Stimulated activated CD8-positive, alpha-beta memory T cell treated with anti-CD3 and anti-CD28 coated beads, Interleukin-4, amount 100 ng/mL, for 1 hour (primary cell): ENCODE results near the gene NR3C1.

Source experiments
- DNase-seq, 2 donors: peaks; one replicate each; pipeline ENCODE4 v3.0.0-alpha.2; 2020; ENCODE audit warnings: low read depth in 2 of 2, low spot score in 1 of 2

Gene NR3C1

GRCh38 chr5:143372187-143372829, 31.2 kb downstream of the NR3C1 start:
- no peak for DNase-seq

DNA sequence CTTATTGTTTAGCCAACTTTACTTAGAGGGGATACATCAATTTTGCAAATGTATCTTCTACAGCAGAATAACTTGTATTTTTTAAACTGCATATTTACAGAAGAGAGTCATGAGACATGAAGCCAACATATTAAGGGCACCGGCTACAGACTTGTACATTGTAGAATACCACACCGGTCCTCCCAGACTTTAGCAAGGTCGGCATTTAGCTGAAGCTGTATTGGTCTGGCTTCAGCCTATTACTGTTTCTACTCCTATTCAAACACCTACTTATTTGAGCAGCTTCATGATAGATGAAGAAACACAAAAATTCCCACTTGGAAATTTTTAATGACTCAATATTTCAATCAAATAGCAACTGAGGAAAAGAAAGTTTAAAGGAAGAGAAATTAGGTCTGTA, 33.0 kb downstream of the NR3C1 start:
- no peak for DNase-seq

DNA sequence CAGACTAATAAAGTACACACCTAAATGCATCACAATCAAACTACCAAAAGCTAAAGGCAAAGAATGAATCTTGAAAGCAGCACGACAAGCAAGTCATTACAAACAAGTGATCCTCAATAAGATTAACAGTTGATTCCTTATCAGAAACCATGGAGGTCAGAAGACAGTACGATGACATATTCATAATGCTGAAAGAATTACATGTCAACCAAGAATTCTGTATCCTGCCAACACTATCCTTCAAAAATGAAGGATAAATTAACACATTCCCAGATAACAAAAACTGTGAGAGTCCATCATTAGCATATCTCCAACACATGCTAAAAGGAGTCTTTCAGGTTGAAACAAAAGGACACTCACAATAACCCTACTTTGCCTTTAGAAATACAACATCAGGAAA, 39.4 kb downstream of the NR3C1 start:
- DNase-seq, result no peak

GRCh38 chr5:143362664-143363227, 40.7 kb downstream of the NR3C1 start:
- DNase-seq, result no peak

GRCh38 chr5:143361438-143361837, 42.0 kb downstream of the NR3C1 start:
- no peak for DNase-seq

GRCh38 chr5:143360755-143361154, 42.7 kb downstream of the NR3C1 start:
- DNase-seq, result no peak

GRCh38 chr5:143359869-143360268, 43.6 kb downstream of the NR3C1 start:
- DNase-seq, result no peak

- no peak for DNase-seq
Measured at GRCh38 chr5:143356855-143357583, 46.5 kb downstream of the NR3C1 start.

DNA sequence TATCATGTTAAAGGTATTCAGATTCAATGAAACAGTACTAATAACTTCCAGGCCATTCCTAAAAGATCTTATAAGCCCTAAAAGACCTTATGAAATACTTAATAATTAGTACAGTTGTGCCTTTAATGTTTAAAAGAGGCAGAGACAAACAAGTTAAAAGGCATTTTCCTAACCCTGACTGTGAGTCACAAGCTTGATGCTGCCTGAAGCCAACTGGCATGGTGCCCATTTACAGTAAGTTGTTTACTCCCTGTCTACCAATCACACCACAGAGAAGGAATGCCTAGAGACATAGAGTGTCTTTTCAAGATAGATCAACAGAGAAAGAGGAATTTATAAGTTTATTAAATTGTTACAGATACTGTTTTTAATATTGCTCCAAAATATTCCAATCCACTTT, 47.8 kb downstream of the NR3C1 start:
- DNase-seq, result peak in 1 of 2 donors; percentile 38

DNA sequence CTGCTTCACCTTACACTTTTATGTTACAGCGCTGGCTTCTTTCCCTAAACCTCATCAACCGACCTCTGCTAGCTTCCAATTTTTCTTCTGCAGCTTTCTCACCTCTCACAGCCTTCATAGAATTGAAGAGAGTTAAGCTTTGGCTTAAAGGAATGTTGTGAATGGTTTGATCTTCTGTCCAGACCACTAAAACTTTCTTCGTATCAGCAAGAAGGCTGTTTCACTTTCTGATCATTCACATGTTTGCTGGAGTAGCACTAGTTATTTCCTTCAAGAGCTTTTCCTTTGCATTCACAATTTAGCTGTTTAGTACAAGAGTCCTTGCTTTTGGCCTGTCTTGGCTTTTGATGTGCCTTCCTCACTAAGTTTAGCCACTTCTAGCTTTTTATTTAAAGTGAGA, 49.5 kb downstream of the NR3C1 start:
- no peak for DNase-seq

GRCh38 chr5:143352691-143353090, 50.8 kb downstream of the NR3C1 start:
- no peak for DNase-seq

DNA sequence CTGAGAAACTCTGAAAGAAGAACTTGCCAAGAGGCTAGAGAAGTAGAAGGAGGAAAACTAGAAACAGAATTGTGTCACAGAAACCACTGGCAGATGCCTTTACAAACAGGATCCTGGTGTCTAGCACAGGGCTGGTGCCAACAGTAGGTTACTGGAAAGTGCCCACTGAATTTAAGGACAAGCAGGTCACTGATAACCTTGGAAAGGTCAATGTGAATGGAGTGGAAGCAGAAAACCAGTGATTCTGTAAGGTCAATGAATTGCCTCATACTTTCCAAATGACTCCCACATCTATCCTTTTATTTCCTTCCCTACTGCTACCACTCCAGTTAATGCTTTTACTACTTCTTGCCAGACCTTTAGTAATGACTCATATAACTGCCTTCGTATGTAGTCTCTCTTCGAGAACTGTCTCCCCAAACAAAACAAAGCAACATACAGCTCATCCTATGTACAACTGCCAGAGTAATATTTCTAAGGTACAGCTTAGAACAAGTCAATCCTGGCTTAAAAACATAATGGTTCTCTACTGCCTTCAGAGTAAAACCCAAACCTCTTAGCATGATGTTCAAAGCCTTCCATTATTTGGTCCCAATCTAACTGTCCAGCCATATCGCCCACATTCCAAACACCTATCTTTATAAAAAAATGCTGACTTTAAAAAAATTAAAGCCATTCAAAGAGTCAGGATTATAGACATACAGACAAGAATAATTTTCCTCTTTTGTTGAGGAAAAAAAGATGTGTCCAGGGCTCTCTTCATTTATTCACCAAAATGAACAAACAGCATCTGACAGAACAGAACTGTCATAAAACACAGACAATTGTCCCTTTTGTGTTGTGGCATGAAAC, 52.5 kb downstream of the NR3C1 start:
- DNase-seq, result no peak

DNA sequence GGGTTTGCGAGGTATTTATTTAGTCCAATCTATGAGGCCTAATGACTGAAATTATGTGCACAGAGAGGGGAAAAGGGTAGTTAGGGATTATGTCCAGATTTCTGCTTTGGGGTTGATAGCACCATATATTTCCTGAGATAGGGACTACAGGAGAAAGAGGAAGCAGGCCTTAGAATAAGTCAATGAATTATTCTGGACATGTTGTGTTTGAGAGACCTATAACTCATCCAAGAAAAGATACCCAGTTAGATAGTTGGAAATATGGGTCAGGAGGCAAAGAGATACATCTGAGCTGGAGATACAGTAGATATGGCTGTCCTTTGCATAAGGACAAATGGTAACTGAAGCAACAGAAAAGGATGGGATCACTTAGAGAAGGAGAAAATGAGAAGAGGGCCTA, 53.1 kb downstream of the NR3C1 start:
- DNase-seq, result no peak

DNA sequence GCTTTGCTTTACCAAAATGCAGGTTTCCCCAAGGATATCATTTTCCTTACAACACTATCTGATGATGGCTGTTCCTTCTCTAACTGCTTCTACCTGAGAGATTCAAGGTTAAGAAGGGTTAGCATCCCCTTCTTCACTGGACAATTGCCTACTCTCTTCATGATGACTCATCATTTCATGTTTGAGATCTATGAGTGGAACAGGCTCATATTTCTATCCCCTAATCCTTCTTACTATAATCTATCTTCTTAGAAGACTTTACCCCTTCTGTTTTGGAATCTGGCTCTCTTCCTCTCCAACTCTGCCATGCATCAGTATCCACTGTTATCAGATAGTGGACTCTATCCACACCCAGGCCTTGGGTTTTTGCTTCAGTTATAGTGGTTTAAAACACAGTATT, 54.3 kb downstream of the NR3C1 start:
- no peak for DNase-seq

GRCh38 chr5:143347698-143348344, 55.7 kb downstream of the NR3C1 start:
- no peak for DNase-seq

DNA sequence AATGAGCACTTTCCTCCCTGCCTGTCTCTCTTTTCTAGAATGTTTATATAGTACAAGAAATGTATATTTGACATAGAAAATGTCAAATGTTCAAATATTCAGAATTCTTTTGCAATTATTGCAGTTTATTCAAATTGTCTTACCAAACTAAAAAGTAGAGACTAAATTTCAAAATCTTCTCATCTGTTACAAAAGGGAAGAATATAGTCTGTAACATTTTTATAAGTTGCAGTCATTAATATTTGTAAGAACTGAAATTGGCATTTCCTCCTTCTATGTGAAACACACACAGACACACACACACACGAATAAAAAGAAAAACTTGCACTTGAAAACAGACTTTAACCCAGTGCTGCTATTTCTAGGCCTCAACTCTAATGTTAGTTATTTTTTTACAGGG, 56.4 kb downstream of the NR3C1 start:
- no peak for DNase-seq

GRCh38 chr5:143345671-143346440, 57.6 kb downstream of the NR3C1 start:
- DNase-seq, result no peak

DNA sequence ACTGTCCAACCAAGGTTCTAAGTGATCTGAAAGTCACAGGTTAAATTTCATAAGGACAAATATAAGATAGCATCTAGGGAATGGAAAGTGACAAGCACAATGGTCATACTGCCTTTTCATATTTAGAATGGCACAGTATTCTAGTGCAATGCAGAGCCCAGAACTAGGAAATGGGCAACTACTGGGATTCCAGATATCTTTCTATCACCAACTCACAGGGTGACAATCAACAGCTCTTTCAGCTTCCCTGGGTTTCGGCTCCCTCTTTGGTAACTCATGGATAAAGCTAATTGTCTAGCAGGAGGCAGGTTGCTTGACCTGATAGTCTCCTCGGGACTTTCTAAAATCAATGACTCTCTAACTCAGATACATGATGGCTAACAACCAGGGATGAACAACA, 60.4 kb downstream of the NR3C1 start:
- DNase-seq, result no peak

DNA sequence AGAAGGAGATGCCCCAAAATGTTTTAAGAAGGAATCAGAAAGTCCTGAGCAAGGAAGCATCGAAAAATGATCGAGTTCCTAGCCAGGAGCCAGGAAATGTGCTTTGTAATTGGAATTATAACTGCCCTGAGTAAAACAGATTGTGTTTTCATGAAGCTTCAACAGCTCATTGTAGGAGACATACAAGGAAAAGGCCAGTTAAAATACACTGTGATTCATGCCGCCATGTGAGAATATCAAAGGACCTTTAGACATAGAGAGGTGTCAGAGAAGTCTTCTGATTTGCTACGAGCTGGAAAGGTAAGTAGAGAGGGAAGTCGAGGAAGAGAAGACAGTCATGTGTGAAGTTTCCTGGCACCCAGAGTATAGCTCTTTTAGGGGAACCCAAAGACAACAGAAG, 60.9 kb downstream of the NR3C1 start:
- no peak for DNase-seq

DNA sequence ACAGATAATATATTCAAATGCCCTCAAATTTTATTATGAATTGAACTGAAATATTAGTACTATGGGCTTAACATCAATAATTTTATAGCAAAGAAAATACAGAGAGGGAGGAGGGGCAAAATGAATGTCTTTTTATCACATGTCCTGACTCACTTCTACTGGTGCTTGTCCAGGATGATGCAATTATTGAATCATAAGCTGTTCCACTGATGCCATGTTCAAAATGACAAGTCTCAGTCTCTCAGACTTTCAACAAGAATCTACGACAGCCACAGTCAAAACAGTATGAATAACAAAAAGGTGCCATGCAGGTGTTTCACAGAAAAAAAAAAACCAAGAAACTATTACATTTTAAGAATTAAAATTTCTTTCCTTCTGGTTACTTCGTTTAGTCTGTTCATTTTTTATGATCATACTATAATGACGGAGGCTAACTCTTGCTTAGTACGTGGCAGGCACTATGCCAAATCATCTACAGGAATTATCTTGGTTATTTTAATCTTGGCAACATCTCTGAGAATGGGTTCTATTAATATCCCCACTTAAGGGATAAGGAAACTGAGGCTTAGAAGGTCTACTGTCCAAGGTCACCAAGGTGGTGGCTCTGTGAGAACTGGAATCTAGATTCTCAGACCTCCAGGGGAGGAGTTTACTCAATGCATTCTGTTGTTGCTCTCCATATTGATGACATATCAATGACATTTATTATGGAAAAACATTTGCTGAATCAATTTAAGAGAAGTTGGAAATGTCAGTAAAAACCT, 61.5 kb downstream of the NR3C1 start:
- no peak for DNase-seq
